Breast epithelium (tissue), 4 donors: ENCODE data around the gene RBX1. TPM values are rescaled to one million over a fixed set of nuclear protein-coding genes. Genes with fewer than 3 reads are reported as not detected.

ENCODE experiments used
- DNase-seq, 2 donors: peaks; one replicate each; pipeline ENCODE4 v3.0.0-alpha.2; 2019; ENCODE audit warnings: low spot score in 2 of 2
- H3K27ac ChIP-seq, 2 donors: fragments of 200-600 bp; sonication (generic) in 1 of 2; one replicate each; pipeline ENCODE4 v1.5.1; 2016 to 2019; ENCODE audit warnings: mild to moderate bottlenecking in 1 of 2
- H3K27me3 ChIP-seq, 2 donors: fragments of 200-600 bp; sonication (generic) in 1 of 2; one replicate each; pipeline versions ENCODE4 v1.5.1 to v1.6.0; 2017 to 2019; ENCODE audit warnings: control low read depth in 1 of 2, mild to moderate bottlenecking in 1 of 2
- H3K36me3 ChIP-seq: fragments of 200-600 bp; one replicate; pipeline ENCODE4 v1.5.1; 2019
- H3K4me1 ChIP-seq, 2 donors: fragments of 200-600 bp; sonication (generic); one replicate each; pipeline ENCODE4 v1.5.1; 2016 to 2019; ENCODE audit warnings: control low read depth in 1 of 2
- H3K4me3 ChIP-seq, 3 donors: fragments of 200-600 bp; sonication (generic); 1 replicate in 2 of 3; 2 replicates in 1 of 3; pipeline ENCODE4 v1.5.1; 2016 to 2019; ENCODE audit warnings: mild to moderate bottlenecking in 3 of 3, moderate library complexity in 2 of 3
- H3K9me3 ChIP-seq, 2 donors: fragments of 200-600 bp; sonication (generic) in 1 of 2; one replicate each; pipeline ENCODE4 v1.5.1; 2016 to 2019; ENCODE audit warnings: control low read depth in 1 of 2
- POLR2A ChIP-seq: fragments of 450-650 bp; IDR thresholded peaks from one replicate; pipeline ENCODE4 v1.6.1; 2016; ENCODE audit warnings: antibody characterized with exemption, mild to moderate bottlenecking, moderate library complexity
- POLR2AphosphoS5 ChIP-seq, 3 donors: sonication (generic); formaldehyde crosslinking; IDR thresholded peaks; one replicate each; pipeline ENCODE4 v1.6.1; 2017; ENCODE audit warnings: antibody characterized with exemption in 3 of 3
- intact Hi-C: fragments of 100-400 bp; cut with DNase I; formaldehyde crosslinking; loops from one replicate; pipeline ENCODE4 v1.15.1; 2023; ENCODE audit warnings: low total_unique reads
- total RNA-seq, 3 donors: library from RNA; depleted of rRNA; stranded (reverse); fragments of >200 nt; gene quantifications; one replicate each; pipeline ENCODE4 v1.1.0, GENCODE V29; 2016
- TF ChIP-seq, protein P1 (sequence below), 3 donors: fragments of 450-650 bp; IDR thresholded peaks; one replicate each; pipeline ENCODE4 v1.5.1; 2016 to 2017; ENCODE audit warnings: antibody characterized with exemption in 3 of 3, mild to moderate bottlenecking in 3 of 3, moderate library complexity in 3 of 3

Gene RBX1
- total RNA-seq, 3 donors from 2014 or later = 30.4 to 42.7 (median 39.3) TPM

DNA sequence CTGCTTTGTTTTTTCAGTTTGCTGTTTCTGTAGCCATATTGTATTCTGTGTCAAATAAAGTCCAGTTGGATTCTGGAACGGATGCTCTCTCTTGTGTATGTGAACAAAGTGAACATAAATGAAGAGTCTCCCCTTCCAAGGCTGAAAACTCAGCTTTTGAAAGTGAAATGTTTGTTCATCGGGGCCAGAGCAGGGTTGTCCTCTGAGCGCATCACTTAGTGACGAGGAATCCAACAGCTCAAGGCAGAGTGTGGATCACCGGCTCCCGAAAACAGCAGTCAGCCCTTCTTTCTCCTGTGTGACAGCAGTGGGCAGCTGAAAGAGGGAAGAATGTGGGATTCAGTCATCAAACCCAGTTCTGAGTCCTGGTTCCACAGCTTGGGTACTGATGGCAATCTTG is 21.4 kb downstream of the RBX1 start:
- Histone ChIP-seq H3K36me3 (peaks cover 3% of the 10 kb centered on the region), H3K9me3 (no peaks in the 10 kb centered on the region), H3K27ac (no peak overlapping the region), H3K4me3 (no peak overlapping the region), H3K27me3 (no peaks in the 10 kb centered on the region), H3K4me1 (no peaks in the 10 kb centered on the region)
- TF ChIP-seq, protein P1, sequence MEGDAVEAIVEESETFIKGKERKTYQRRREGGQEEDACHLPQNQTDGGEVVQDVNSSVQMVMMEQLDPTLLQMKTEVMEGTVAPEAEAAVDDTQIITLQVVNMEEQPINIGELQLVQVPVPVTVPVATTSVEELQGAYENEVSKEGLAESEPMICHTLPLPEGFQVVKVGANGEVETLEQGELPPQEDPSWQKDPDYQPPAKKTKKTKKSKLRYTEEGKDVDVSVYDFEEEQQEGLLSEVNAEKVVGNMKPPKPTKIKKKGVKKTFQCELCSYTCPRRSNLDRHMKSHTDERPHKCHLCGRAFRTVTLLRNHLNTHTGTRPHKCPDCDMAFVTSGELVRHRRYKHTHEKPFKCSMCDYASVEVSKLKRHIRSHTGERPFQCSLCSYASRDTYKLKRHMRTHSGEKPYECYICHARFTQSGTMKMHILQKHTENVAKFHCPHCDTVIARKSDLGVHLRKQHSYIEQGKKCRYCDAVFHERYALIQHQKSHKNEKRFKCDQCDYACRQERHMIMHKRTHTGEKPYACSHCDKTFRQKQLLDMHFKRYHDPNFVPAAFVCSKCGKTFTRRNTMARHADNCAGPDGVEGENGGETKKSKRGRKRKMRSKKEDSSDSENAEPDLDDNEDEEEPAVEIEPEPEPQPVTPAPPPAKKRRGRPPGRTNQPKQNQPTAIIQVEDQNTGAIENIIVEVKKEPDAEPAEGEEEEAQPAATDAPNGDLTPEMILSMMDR (IDR thresholded peaks at IDR 0.05) = no peak
- TF ChIP-seq POLR2AphosphoS5 (IDR thresholded peaks at IDR 0.05) = no peak
- no peak for TF ChIP-seq POLR2A
- peak in 1 of 2 donors; percentile 36 for DNase-seq
- intact Hi-C loops = no loop called here

DNA sequence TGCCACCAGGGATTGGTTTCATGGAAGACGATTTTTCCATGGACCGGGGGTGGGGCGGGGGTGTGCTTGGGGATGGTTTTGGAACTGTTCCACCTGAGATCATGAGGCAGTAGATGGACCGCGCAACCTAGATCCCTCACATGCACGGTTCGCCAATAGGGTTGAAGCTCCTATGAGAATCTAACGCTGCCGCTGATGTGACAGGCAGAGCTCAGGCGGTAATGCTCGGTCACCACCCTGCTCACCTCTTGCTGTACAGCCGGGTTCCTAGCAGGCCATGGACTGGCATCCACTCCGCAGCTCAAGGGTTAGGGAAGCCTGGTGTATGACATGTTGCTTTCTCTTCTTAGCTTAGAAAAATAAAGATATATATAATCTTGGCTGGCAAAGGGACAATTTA is 22.0 kb downstream of the RBX1 start:
- TF ChIP-seq, protein P1 (IDR thresholded peaks at IDR 0.05) = no peak
- TF ChIP-seq POLR2A = no peak
- TF ChIP-seq POLR2AphosphoS5 (IDR thresholded peaks at IDR 0.05) = no peak

GRCh38 chr22:40975366-40975765 is 24.2 kb downstream of the RBX1 start:
- Histone ChIP-seq H3K27me3 (no peaks in the 10 kb centered on the region), H3K9me3 (no peaks in the 10 kb centered on the region), H3K36me3 (peaks cover 3% of the 10 kb centered on the region), H3K4me3 (no peak overlapping the region), H3K27ac (no peak overlapping the region), H3K4me1 (no peaks in the 10 kb centered on the region)
- intact Hi-C loops = no loop called here
- TF ChIP-seq POLR2A (no peak), POLR2AphosphoS5 (IDR thresholded peaks at IDR 0.05) (no peak)
- TF ChIP-seq, protein P1 (IDR thresholded peaks at IDR 0.05) = no peak
- no peak for DNase-seq

More for the DNA sequence above, 22.0 kb downstream of the RBX1 start:
- Histone ChIP-seq H3K36me3 (peaks cover 3% of the 10 kb centered on the region), H3K4me1 (no peaks in the 10 kb centered on the region), H3K4me3 (no peak overlapping the region), H3K27ac (no peak overlapping the region), H3K27me3 (no peaks in the 10 kb centered on the region), H3K9me3 (no peaks in the 10 kb centered on the region)
- peak in 1 of 2 donors; percentile 45 for DNase-seq
- intact Hi-C loops = no loop called here

DNA sequence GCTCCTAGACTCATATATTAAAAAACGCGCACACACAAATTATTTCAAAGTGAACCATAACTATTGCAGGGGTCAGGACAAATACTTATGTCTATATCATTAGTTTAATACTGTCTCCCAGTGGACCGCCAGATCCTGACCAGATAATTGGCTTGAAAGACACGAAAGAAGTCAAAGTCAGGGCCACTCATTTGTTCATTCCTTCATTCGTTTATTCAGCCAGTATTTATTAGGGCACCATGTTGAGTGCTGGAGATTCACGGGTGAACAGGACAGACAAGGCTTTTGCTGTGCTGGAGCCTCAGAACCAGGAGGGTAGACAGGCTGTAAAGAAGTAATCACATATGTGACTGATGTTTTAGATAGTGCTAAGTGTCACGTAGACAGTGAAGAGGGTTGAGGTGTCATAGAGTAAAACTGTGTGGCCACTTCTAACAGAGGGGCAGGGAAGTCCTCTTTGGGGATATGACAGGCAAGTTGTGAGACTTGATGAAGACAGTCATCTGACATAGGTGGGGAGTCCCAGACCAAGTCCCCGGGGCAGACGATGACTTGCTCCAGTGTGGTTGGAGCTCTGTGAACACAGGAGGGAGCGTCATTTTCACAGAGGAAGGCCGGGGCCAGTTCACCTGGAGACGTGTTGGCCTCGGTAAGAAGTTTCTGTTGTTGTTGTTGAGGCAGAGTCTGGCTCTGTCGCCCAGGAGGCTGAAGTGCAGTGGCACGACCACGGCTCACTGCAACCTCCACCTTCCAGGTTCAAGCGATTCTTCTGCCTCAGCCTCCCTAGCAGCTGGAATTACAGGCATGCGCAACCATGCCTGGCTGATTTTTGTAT is 25.9 kb downstream of the RBX1 start:
- DNase-seq = peak in 1 of 2 donors; percentile 25
- H3K4me1 ChIP-seq = no peaks in the 10 kb centered on the region
- intact Hi-C loops = no loop called here

GRCh38 chr22:40979198-40979597 is 28.0 kb downstream of the RBX1 start:
- no peak for TF ChIP-seq POLR2AphosphoS5 (IDR thresholded peaks at IDR 0.05)
- TF ChIP-seq, protein P1 (IDR thresholded peaks at IDR 0.05) = no peak
- TF ChIP-seq POLR2A = no peak
- no peaks in the 10 kb centered on the region for H3K27me3 ChIP-seq
- intact Hi-C loops = no loop called here
- DNase-seq = peak in 1 of 2 donors; percentile 15
- no peaks in the 10 kb centered on the region for H3K4me1 ChIP-seq
- no peak overlapping the region for H3K27ac ChIP-seq
- no peaks in the 10 kb centered on the region for H3K9me3 ChIP-seq
- H3K36me3 ChIP-seq = no peaks in the 10 kb centered on the region
- no peak overlapping the region for H3K4me3 ChIP-seq

More for the DNA sequence above, 25.9 kb downstream of the RBX1 start:
- Histone ChIP-seq H3K27me3 (no peaks in the 10 kb centered on the region), H3K9me3 (no peaks in the 10 kb centered on the region), H3K27ac (no peak overlapping the region), H3K4me3 (no peak overlapping the region), H3K36me3 (peaks cover 3% of the 10 kb centered on the region)
- TF ChIP-seq POLR2AphosphoS5 (IDR thresholded peaks at IDR 0.05) (no peak), POLR2A (no peak)
- TF ChIP-seq, protein P1 (IDR thresholded peaks at IDR 0.05) = no peak
